OCI-LY7 (cell line): Measurements from ENCODE around the gene DEGS1.

ENCODE experiments used
- EZH2phosphoT487 ChIP-seq: fragments of 200-600 bp; sonication (generic); IDR thresholded peaks from 2 replicates; pipeline ENCODE4 v1.6.1; 2018; ENCODE audit warnings: low read depth, borderline replicate concordance, mild to moderate bottlenecking, mixed run types, antibody characterized with exemption, low read length, moderate library complexity, mixed read lengths
- TF ChIP-seq, protein P1 (sequence below): fragments of 200-600 bp; sonication (generic); conservative IDR thresholded peaks from 2 replicates; pipeline ENCODE4 v1.5.1; 2014; ENCODE audit warnings: mild to moderate bottlenecking, antibody characterized with exemption, low read length, moderate library complexity, mixed read lengths

DNA sequence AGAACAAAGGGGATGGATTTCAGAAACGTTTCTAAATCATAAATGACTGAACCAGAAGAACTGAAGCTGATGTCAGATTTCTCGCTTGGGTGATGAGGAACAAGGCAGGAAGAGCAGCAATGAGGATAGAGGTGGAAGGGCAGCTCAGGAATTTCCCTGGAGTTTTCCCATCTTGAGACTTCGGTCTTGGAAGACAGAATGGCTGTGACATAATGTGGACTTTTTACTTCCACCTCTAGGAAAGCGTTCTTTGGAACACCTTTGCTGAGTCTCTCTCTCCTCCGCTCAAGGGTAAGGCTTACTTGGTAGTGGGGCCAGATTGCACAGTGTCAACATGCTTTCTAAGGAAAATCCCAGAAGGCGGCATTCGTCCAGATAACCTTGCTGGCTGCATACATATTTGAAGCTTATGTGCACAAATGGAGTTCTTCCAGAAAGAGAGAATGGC is 36.6 kb downstream of the DEGS1 start:
- TF ChIP-seq, protein P1, sequence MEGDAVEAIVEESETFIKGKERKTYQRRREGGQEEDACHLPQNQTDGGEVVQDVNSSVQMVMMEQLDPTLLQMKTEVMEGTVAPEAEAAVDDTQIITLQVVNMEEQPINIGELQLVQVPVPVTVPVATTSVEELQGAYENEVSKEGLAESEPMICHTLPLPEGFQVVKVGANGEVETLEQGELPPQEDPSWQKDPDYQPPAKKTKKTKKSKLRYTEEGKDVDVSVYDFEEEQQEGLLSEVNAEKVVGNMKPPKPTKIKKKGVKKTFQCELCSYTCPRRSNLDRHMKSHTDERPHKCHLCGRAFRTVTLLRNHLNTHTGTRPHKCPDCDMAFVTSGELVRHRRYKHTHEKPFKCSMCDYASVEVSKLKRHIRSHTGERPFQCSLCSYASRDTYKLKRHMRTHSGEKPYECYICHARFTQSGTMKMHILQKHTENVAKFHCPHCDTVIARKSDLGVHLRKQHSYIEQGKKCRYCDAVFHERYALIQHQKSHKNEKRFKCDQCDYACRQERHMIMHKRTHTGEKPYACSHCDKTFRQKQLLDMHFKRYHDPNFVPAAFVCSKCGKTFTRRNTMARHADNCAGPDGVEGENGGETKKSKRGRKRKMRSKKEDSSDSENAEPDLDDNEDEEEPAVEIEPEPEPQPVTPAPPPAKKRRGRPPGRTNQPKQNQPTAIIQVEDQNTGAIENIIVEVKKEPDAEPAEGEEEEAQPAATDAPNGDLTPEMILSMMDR: no peak
- no peak for TF ChIP-seq EZH2phosphoT487
